Measurements from ENCODE around the gene ARCN1.

ARCN1 gene

GRCh38 chr11:118621784-118622375 lies 49.7 kb downstream of the ARCN1 start:
- peak; percentile 37 for DNase-seq (ENCODE audit: low spot score)

- peak; percentile 90 for DNase-seq (ENCODE audit: low spot score)
Measured at GRCh38 chr11:118622376-118623268, 50.4 kb downstream of the ARCN1 start.

- peak; percentile 87 for DNase-seq (ENCODE audit: low spot score)
Measured at GRCh38 chr11:118623269-118623655, 51.1 kb downstream of the ARCN1 start.

GRCh38 chr11:118625036-118625690 lies 53.0 kb downstream of the ARCN1 start:
- no peak for DNase-seq (ENCODE audit: low spot score)

- DNase-seq (ENCODE audit: low spot score), result no peak
Measured at GRCh38 chr11:118625976-118626375, 53.8 kb downstream of the ARCN1 start.

- no peak for DNase-seq (ENCODE audit: low spot score)
Measured at GRCh38 chr11:118627566-118627965, 55.4 kb downstream of the ARCN1 start.

GRCh38 chr11:118628031-118628430 lies 55.8 kb downstream of the ARCN1 start:
- DNase-seq (ENCODE audit: low spot score), result no peak

GRCh38 chr11:118628432-118628831 lies 56.2 kb downstream of the ARCN1 start:
- no peak for DNase-seq (ENCODE audit: low spot score)

GRCh38 chr11:118628861-118629549 lies 56.8 kb downstream of the ARCN1 start:
- no peak for DNase-seq (ENCODE audit: low spot score)

GRCh38 chr11:118629761-118630661 lies 57.8 kb downstream of the ARCN1 start:
- no peak for DNase-seq (ENCODE audit: low spot score)

GRCh38 chr11:118631142-118631909 lies 59.1 kb downstream of the ARCN1 start:
- DNase-seq (ENCODE audit: low spot score), result no peak

GRCh38 chr11:118632577-118633318 lies 60.5 kb downstream of the ARCN1 start:
- DNase-seq (ENCODE audit: low spot score), result no peak

GRCh38 chr11:118633319-118633690 lies 61.1 kb downstream of the ARCN1 start:
- DNase-seq (ENCODE audit: low spot score), result no peak

- DNase-seq (ENCODE audit: low spot score), result no peak
Measured at GRCh38 chr11:118633979-118634378, 61.8 kb downstream of the ARCN1 start.

GRCh38 chr11:118634431-118635236 lies 62.4 kb downstream of the ARCN1 start:
- peak; percentile 54 for DNase-seq (ENCODE audit: low spot score)

- no peak for DNase-seq (ENCODE audit: low spot score)
Measured at GRCh38 chr11:118635237-118635591, 63.0 kb downstream of the ARCN1 start.

GRCh38 chr11:118635642-118636041 lies 63.4 kb downstream of the ARCN1 start:
- DNase-seq (ENCODE audit: low spot score), result no peak

- no peak for DNase-seq (ENCODE audit: low spot score)
Measured at GRCh38 chr11:118636569-118637290, 64.5 kb downstream of the ARCN1 start.

All from SW480 (cell line).